GM12864 (cell line): ENCODE data around the gene EFEMP2.

Experiments used
- DNase-seq: peaks from one replicate; pipeline ENCODE4 v3.0.0-alpha.2; 2011; ENCODE audit warnings: low read depth
- H3K4me3 ChIP-seq: 2 replicates; pipeline ENCODE4 v1.5.1; 2011; ENCODE audit warnings: mild to moderate bottlenecking, low read depth, low read length, control low read depth
- CTCF ChIP-seq: IDR thresholded peaks from 2 replicates; pipeline ENCODE4 v1.5.1; 2011; ENCODE audit warnings: low read depth, mild to moderate bottlenecking, moderate library complexity, low read length, control low read depth, inconsistent platforms; ENCODE audit errors: missing control alignments

The EFEMP2 gene

DNA sequence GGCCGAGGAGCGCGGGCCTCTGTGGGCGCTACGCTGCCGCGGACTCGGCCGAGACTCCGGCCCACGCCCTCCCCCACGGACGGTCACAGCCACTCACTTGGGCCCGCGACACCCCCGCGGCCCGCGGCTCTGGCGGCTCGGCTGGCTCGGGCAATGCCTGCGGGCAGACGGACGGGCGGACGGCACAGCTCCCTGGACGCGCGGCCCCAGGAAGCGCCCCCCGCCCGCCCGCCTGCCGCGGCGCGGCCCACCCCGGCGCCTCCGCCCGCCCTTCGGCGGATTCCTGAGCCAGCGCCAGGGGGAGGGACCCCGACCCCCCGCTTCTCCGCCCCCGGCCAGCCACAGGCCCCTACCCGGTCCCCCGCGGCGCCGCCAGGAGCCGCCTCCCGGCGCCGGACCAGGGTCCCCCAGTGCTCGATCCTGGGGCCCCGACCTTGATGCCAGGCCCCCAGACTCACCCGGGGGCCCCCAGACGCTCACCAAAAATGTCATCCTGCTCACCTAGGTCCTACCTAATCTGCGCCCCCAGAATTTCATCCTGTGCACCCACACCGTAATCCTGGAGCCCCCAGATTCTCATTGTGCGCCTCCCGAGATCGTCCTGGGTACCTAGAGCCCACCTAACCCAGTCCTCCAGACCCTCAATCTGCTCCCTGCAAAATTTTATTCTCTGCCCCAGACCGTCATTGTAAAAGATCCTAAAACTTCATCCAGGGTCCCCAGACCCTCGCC, at the start of gene EFEMP2:
Gene EFEMP2 (minus strand): TSS at position 215 of the 732 bp plus-strand sequence. CDS start 446 bp downstream, outside the sequence.
- peak within 1 kb of the TSS; percentile 58 for H3K4me3 ChIP-seq
- TF ChIP-seq CTCF = no peak
- no peak for DNase-seq

DNA sequence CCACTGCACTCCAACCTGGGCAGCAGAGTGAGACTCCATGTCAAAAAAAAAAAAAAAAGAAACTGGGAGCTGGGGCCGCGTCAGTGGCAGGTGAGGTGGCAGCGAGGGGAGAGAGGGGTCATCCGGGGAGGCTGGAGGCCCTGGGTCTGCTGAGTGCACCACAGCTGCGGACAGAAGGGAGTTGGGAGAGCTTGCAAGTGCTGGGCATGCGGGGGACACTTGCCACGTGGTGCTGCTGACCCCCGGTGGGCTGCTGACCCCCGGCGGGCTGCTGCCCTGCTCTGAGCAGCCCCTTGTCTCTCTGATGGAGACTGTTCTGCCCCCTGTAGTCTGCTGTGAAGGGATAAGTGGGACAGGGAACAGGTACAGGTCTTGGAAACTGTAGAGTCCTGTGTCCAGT, 49.3 kb upstream of the EFEMP2 start:
- no peak for DNase-seq
- no peak overlapping the region for H3K4me3 ChIP-seq
- TF ChIP-seq CTCF = no peak

DNA sequence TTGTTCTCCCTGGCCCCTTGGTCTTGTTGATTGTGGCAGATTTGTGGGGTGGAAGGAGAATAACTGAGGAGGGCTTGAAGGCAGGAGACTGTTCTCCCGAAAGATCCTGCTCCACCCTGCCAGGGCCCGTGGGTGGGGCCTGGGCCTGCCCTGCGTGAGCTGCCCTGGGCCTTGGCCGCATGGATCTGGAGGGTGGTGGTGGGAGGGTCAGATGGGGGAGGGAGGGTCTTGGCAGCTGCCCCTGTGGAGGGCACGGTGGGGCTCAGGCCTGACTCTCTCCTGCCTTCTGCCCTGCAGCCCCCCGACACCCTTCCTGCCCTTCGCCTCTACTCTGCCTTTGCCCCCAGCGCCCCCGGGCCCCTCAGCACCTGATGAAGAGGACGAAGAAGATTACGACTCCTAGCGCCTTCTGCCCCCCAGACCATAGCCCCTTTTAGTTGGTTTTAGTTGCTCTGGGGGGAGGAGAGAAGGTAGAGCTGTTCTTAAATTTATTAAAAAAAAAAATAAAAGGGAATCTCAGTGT, 48.5 kb upstream of the EFEMP2 start:
- no peak overlapping the region for H3K4me3 ChIP-seq
- no peak for DNase-seq

DNA sequence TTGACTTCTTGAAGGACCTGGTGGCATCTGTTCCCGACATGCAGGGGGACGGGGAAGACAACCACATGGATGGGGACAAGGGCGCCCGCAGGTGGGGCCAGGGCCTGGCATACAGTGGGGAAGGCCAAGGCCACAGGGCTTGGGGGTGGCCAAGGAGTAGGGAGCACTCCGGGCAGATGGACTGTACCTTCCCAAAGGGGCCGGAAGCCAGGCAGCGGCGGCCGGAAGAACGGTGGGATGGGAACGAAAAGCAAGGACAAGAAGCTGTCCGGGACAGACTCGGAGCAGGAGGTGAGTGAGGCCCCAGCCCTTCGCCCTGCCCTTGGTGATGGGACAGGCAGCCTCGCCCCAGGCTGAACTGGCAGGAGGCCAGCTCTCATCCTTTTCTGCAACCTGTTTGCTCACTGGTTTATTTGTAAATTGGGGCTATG, 47.8 kb upstream of the EFEMP2 start:
- DNase-seq = no peak
- TF ChIP-seq CTCF = no peak
- H3K4me3 ChIP-seq = peak overlapping the region; percentile 71

More for the DNA sequence above, 48.5 kb upstream of the EFEMP2 start:
- TF ChIP-seq CTCF = no peak

DNA sequence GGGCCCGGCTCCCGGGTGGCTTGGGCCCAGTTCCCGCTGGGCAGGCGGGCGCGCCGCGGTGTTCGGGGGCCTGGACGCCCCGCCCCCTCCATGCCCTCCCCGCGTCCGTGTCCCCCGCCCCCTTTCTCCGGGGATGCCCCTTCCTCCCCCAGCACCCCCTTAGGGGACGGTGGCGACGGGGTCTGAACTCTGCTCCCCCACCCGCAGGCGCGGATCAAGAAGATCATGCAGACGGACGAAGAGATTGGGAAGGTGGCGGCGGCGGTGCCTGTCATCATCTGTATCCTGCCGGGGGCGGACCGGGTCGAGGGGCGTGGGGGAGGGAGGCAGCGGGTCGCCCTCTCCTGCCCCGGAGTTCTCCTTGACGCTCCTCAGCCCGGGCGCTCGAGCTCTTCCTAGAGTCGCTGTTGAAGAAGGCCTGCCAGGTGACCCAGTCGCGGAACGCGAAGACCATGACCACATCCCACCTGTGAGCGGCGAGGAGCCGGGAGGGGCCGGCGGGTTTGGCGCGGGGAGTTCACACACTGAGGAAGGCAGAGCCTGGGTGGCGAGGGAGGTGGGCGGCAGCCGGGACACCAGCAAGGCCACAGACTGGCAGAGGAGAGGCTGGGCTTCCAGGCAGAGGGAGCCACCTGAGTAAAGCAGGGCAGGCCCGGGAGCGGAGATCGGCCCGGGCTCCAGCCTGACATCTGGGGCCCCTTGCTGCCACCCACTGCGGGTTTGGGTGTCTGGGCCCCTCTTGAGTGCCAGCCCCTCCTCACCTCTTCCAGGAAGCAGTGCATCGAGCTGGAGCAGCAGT, 47.2 kb upstream of the EFEMP2 start:
- TF ChIP-seq CTCF = no peak

DNA sequence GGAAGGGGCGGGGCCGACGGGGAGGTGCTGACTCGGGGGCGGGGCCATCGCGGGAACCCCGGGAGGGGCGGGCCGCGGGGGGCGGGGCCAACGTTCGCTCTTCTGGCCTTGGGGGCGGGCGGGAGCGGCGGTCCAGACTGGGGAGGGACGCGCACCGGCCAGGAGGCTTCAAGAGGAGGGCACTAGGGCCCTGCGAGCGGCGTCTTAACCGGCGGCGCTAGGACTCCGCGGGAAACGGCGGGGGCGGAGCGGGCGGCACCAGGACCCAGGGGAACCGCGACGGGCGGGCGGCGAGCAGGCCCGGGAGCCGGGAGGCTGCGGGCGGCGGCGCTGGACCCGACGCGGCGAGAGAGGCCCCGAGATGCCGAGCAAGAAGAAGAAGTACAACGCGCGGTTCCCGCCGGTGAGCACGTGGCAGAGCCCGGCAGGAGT, 46.6 kb upstream of the EFEMP2 start, which contains the start of gene DRAP1:
Gene DRAP1 (plus strand): TSS at position 286 of the 432 bp plus-strand sequence. CDS start 76 bp downstream, at position 362.
- peak within 1 kb of the TSS; percentile 95 for H3K4me3 ChIP-seq
- DNase-seq = peak; percentile 88
- no peak for TF ChIP-seq CTCF

More for the DNA sequence above, 47.2 kb upstream of the EFEMP2 start:
- no peak for DNase-seq
- H3K4me3 ChIP-seq = peak overlapping the region; percentile 71
